ENCODE results near the gene GABPB2.

- TF ChIP-seq CTCF (IDR thresholded peaks at IDR 0.05; ENCODE audit: low read depth, low read length, missing input control): no peak
- no peak for TF ChIP-seq SP1 (IDR thresholded peaks at IDR 0.05)
- TF ChIP-seq FOXA1 (IDR thresholded peaks at IDR 0.05): no peak
- TF ChIP-seq EGR1 (IDR thresholded peaks at IDR 0.05; ENCODE audit: low read depth in 2 of 2): no peak
- no peak for TF ChIP-seq JUND (IDR thresholded peaks at IDR 0.05)
- no peak for TF ChIP-seq RAD21 (IDR thresholded peaks at IDR 0.05)
- no peak for TF ChIP-seq REST (IDR thresholded peaks at IDR 0.05)
These were observed 27.6 kb downstream of the GABPB2 start for GRCh38 chr1:151098126-151098525.

Data from liver (tissue), 3 donors.